ENCODE data around the gene SUGP1.
A peak's percentile ranks its signal among the peaks of the same experiment; 100 is the strongest.
"Not testable (repeated sequence)": the region's sequence is repeated elsewhere in the genome, so short reads cannot be mapped to it uniquely, and the experiment has no call there.

The SUGP1 gene

GRCh38 chr19:19320361-19321140 lies at the start of gene SUGP1, which contains the start of gene MAU2:
SUGP1 (minus strand) TSS chr19:19320509; CDS start chr19:19320496, 13 bp downstream.
MAU2 (plus strand) TSS chr19:19320829; CDS start chr19:19320860, 31 bp downstream.
- DNase-seq (ENCODE audit: low read depth in 2 of 2), result peak; percentile 75 to 88

GRCh38 chr19:19368087-19368486 lies 47.8 kb upstream of the SUGP1 start:
- no peak for DNase-seq (ENCODE audit: low read depth in 2 of 2)

- peak; percentile 61 to 62 for DNase-seq (ENCODE audit: low read depth in 2 of 2)
Observed at GRCh38 chr19:19366434-19367396, 46.4 kb upstream of the SUGP1 start.

GRCh38 chr19:19362075-19362474 lies 41.8 kb upstream of the SUGP1 start:
- DNase-seq (ENCODE audit: low read depth in 2 of 2), result no peak

- DNase-seq (ENCODE audit: low read depth in 2 of 2), result peak; percentile 67 to 68
Observed at GRCh38 chr19:19361075-19361594, 40.8 kb upstream of the SUGP1 start.

- DNase-seq (ENCODE audit: low read depth in 2 of 2), result no peak
Observed at GRCh38 chr19:19356901-19357566, 36.7 kb upstream of the SUGP1 start.

GRCh38 chr19:19356500-19356899 lies 36.2 kb upstream of the SUGP1 start:
- no peak for DNase-seq (ENCODE audit: low read depth in 2 of 2)

GRCh38 chr19:19355606-19356139 lies 35.4 kb upstream of the SUGP1 start:
- DNase-seq (ENCODE audit: low read depth in 2 of 2), result no peak

GRCh38 chr19:19354932-19355331 lies 34.6 kb upstream of the SUGP1 start:
- no peak for DNase-seq (ENCODE audit: low read depth in 2 of 2)

- no peak for DNase-seq (ENCODE audit: low read depth in 2 of 2)
Observed at GRCh38 chr19:19354007-19354406, 33.7 kb upstream of the SUGP1 start.

GRCh38 chr19:19352823-19353222 lies 32.5 kb upstream of the SUGP1 start:
- DNase-seq (ENCODE audit: low read depth in 2 of 2), result no peak

GRCh38 chr19:19350756-19351155 lies 30.4 kb upstream of the SUGP1 start:
- not testable (repeated sequence) for DNase-seq (ENCODE audit: low read depth in 2 of 2)

- DNase-seq (ENCODE audit: low read depth in 2 of 2), result no peak
Observed at GRCh38 chr19:19349365-19349764, 29.1 kb upstream of the SUGP1 start.

GRCh38 chr19:19348266-19348665 lies 28.0 kb upstream of the SUGP1 start:
- no peak for DNase-seq (ENCODE audit: low read depth in 2 of 2)

- DNase-seq (ENCODE audit: low read depth in 2 of 2), result no peak
Observed at GRCh38 chr19:19347401-19348110, 27.2 kb upstream of the SUGP1 start.

- DNase-seq (ENCODE audit: low read depth in 2 of 2), result no peak
Observed at GRCh38 chr19:19345970-19346369, 25.7 kb upstream of the SUGP1 start.

GRCh38 chr19:19345232-19345631 lies 24.9 kb upstream of the SUGP1 start:
- DNase-seq (ENCODE audit: low read depth in 2 of 2), result no peak

GRCh38 chr19:19343762-19344161 lies 23.5 kb upstream of the SUGP1 start:
- no peak for DNase-seq (ENCODE audit: low read depth in 2 of 2)

GRCh38 chr19:19343016-19343362 lies 22.7 kb upstream of the SUGP1 start:
- DNase-seq (ENCODE audit: low read depth in 2 of 2), result no peak

- DNase-seq (ENCODE audit: low read depth in 2 of 2), result no peak
Observed at GRCh38 chr19:19342086-19343015, 22.0 kb upstream of the SUGP1 start.

Measured in stimulated activated CD4-positive, alpha-beta T cell treated with anti-CD3 and anti-CD28 coated beads, Interleukin-4, amount 100 ng/mL, for 48 hours (primary cell).